Astrocyte (in vitro differentiated cells and primary cell): Measurements from ENCODE around the gene RIMKLB. TPM values are rescaled to one million over a fixed set of nuclear protein-coding genes. Genes with fewer than 3 reads are reported as not detected.
"Not testable (repeated sequence)": the region's sequence is repeated elsewhere in the genome, so short reads cannot be mapped to it uniquely, and the experiment has no call there.

Experiments used
- DNase-seq: peaks from one replicate; pipeline ENCODE4 v3.0.0-alpha.2; 2010; ENCODE audit warnings: low read depth
- FAIRE-seq: peaks from 2 replicates; lab custom pipeline; 2011; peaks lifted over from hg19 to GRCh38; lab: Jason Lieb, UNC
- H2AFZ ChIP-seq: 2 replicates; pipeline ENCODE4 v1.6.0; 2012; ENCODE audit warnings: low read depth, low read length, inconsistent platforms
- H3K27ac ChIP-seq: 2 replicates; pipeline ENCODE4 v1.5.1; 2011; ENCODE audit warnings: low read depth, low read length, inconsistent platforms
- H3K27me3 ChIP-seq: 2 replicates; pipeline ENCODE4 v1.6.0; 2011; ENCODE audit warnings: low read length, inconsistent platforms; ENCODE audit not compliant: insufficient read depth
- H3K36me3 ChIP-seq: 2 replicates; pipeline ENCODE4 v1.5.1; 2011; ENCODE audit warnings: low read length, inconsistent platforms; ENCODE audit not compliant: insufficient read depth
- H3K4me1 ChIP-seq: 2 replicates; pipeline ENCODE4 v1.5.1; 2011; ENCODE audit warnings: low read length, inconsistent platforms; ENCODE audit not compliant: insufficient read depth
- H3K4me2 ChIP-seq: 2 replicates; pipeline ENCODE4 v1.6.0; 2012; ENCODE audit warnings: low read length, inconsistent platforms
- H3K4me3 ChIP-seq: 2 replicates; pipeline ENCODE4 v1.5.1; 2011; ENCODE audit warnings: low read depth, mild to moderate bottlenecking, low read length, inconsistent platforms; ENCODE audit not compliant: insufficient read depth
- H3K79me2 ChIP-seq: 2 replicates; pipeline ENCODE4 v1.6.0; 2012; ENCODE audit warnings: mild to moderate bottlenecking, low read length, inconsistent platforms; ENCODE audit not compliant: insufficient read depth
- H3K9ac ChIP-seq: 2 replicates; pipeline ENCODE4 v1.6.0; 2012; ENCODE audit warnings: mild to moderate bottlenecking, low read length, inconsistent platforms
- H3K9me3 ChIP-seq: 2 replicates; pipeline ENCODE4 v1.5.1; 2012; ENCODE audit warnings: low read depth, mild to moderate bottlenecking, low read length, inconsistent platforms; ENCODE audit not compliant: insufficient read depth
- H4K20me1 ChIP-seq: 2 replicates; pipeline ENCODE4 v1.6.0; 2012; ENCODE audit warnings: low read length, inconsistent platforms; ENCODE audit not compliant: insufficient read depth
- H3K27ac Mint-ChIP-seq: one replicate; pipeline ENCODE4 v1.8.0; 2021; ENCODE audit warnings: mild to moderate bottlenecking, mixed read lengths; ENCODE audit not compliant: unreplicated experiment
- H3K27me3 Mint-ChIP-seq: one replicate; pipeline ENCODE4 v1.8.0; 2021; ENCODE audit warnings: low read depth, mixed read lengths; ENCODE audit not compliant: unreplicated experiment
- H3K36me3 Mint-ChIP-seq: one replicate; pipeline ENCODE4 v1.8.0; 2021; ENCODE audit warnings: low read depth, mixed read lengths; ENCODE audit not compliant: unreplicated experiment
- H3K4me1 Mint-ChIP-seq: one replicate; pipeline ENCODE4 v1.8.0; 2021; ENCODE audit warnings: low read depth, mixed read lengths; ENCODE audit not compliant: unreplicated experiment
- H3K4me3 Mint-ChIP-seq: one replicate; pipeline ENCODE4 v1.8.0; 2021; ENCODE audit warnings: mild to moderate bottlenecking, moderate library complexity, mixed read lengths; ENCODE audit not compliant: unreplicated experiment
- H3K9me3 Mint-ChIP-seq: one replicate; pipeline ENCODE4 v1.8.0; 2021; ENCODE audit warnings: mild to moderate bottlenecking, mixed read lengths; ENCODE audit not compliant: unreplicated experiment
- EZH2 ChIP-seq: IDR thresholded peaks from 2 replicates; pipeline ENCODE4 v1.6.1; 2012; ENCODE audit warnings: mild to moderate bottlenecking, low read length, inconsistent platforms; ENCODE audit not compliant: insufficient read depth
- total RNA-seq: library from RNA; stranded (reverse); gene quantifications from 2 replicates; pipeline ENCODE4 v1.2.1, GENCODE V29; 2021
- TF ChIP-seq, protein P1 (sequence below): IDR thresholded peaks from 2 replicates; pipeline ENCODE4 v1.5.1; 2011; ENCODE audit warnings: low read depth, mild to moderate bottlenecking, inconsistent platforms, low read length, moderate library complexity; ENCODE audit not compliant: insufficient read depth

Gene RIMKLB
- total RNA-seq, 1 donor from 2014 or later: 36.6 TPM

DNA sequence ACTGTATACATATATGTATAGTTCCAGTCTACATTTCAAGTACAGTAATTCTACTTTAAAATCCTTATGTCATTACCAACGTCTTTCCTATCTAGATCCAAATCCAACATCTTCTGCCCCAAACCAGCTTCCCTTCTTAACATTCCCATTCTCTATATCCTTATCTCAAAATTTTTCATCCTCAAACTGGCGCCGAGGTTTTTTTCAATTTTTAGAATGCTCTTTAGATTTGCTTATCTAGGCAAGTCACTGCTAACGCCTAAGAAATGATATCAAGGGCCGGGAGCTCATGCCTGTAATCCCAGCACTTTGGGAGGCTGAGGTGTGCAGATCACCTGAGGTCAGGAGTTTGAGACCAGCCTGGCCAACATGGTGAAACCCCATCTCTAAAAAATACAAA, 48.3 kb downstream of the RIMKLB start:
- H3K9me3 ChIP-seq: no peaks in the 10 kb centered on the region
- no peak for FAIRE-seq
- H4K20me1 ChIP-seq: peaks cover 16% of the 10 kb centered on the region
- peaks cover 6% of the 10 kb centered on the region for H3K79me2 ChIP-seq
- H3K36me3 ChIP-seq: no peaks in the 10 kb centered on the region
- H3K4me3 Mint-ChIP-seq: no peak overlapping the region
- H3K4me1 ChIP-seq: peaks cover 8% of the 10 kb centered on the region
- H3K27ac ChIP-seq: no peak overlapping the region
- H3K9me3 Mint-ChIP-seq: no peaks in the 10 kb centered on the region
- H3K27me3 Mint-ChIP-seq: no peaks in the 10 kb centered on the region
- no peak for DNase-seq
- peaks cover 7% of the 10 kb centered on the region for H3K4me1 Mint-ChIP-seq
- no peak overlapping the region for H3K27ac Mint-ChIP-seq
- H3K36me3 Mint-ChIP-seq: peaks cover 2% of the 10 kb centered on the region
- H3K27me3 ChIP-seq: no peaks in the 10 kb centered on the region
- no peak overlapping the region for H3K4me2 ChIP-seq
- H3K9ac ChIP-seq: no peak overlapping the region
- no peak overlapping the region for H2AFZ ChIP-seq
- no peak for TF ChIP-seq EZH2
- TF ChIP-seq, protein P1, sequence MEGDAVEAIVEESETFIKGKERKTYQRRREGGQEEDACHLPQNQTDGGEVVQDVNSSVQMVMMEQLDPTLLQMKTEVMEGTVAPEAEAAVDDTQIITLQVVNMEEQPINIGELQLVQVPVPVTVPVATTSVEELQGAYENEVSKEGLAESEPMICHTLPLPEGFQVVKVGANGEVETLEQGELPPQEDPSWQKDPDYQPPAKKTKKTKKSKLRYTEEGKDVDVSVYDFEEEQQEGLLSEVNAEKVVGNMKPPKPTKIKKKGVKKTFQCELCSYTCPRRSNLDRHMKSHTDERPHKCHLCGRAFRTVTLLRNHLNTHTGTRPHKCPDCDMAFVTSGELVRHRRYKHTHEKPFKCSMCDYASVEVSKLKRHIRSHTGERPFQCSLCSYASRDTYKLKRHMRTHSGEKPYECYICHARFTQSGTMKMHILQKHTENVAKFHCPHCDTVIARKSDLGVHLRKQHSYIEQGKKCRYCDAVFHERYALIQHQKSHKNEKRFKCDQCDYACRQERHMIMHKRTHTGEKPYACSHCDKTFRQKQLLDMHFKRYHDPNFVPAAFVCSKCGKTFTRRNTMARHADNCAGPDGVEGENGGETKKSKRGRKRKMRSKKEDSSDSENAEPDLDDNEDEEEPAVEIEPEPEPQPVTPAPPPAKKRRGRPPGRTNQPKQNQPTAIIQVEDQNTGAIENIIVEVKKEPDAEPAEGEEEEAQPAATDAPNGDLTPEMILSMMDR: no peak
- no peak overlapping the region for H3K4me3 ChIP-seq

DNA sequence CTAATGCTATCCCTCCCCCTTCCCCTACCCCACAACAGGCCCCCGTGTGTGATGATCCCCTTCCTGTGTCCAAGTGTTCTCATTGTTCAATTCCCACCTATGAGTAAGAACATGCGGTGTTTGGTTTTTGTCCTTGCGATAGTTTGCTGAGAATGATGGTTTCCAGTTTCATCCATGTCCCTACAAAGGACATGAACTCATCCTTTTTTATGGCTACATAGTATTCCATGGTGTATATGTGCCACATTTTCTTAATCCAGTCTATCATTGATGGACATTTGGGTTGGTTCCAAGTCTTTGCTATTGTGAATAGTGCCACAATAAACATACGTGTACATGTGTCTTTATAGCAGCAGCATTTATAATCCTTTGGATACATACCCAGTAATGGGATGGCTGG, 62.3 kb downstream of the RIMKLB start:
- H3K9me3 Mint-ChIP-seq, H3K4me1 Mint-ChIP-seq, H3K4me3 Mint-ChIP-seq, H3K4me1 ChIP-seq, H4K20me1 ChIP-seq, FAIRE-seq, H3K4me3 ChIP-seq, H3K27me3 Mint-ChIP-seq, H3K9ac ChIP-seq, H3K27ac ChIP-seq, H3K27ac Mint-ChIP-seq, H3K27me3 ChIP-seq, H3K36me3 Mint-ChIP-seq, H3K79me2 ChIP-seq, H3K9me3 ChIP-seq, H3K4me2 ChIP-seq, DNase-seq, H3K36me3 ChIP-seq, H2AFZ ChIP-seq: not testable (repeated sequence)

DNA sequence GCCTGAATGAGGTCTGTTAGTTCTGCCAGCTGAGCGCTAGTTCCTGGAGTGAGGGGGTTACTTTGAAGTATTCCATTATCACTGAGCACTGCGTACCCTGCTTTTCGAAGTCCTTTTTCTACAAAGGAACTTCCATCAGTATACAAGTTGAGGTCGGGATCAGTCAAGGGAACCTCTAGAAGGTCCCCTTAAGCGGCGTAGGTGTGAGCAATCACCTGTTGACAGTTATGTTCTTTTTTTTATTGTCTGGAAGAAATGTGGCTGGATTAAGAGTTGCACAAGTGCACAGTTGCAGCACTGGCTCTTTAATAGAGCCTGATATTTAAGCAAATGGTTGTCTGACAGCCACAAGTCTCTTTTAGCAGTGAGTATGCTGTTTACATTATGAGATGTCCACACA, 64.9 kb downstream of the RIMKLB start:
- not testable (repeated sequence) for H3K36me3 ChIP-seq, H3K27ac ChIP-seq, H3K4me3 ChIP-seq, H3K27me3 Mint-ChIP-seq, H3K4me3 Mint-ChIP-seq, H2AFZ ChIP-seq, H3K9me3 Mint-ChIP-seq, DNase-seq, H3K4me1 ChIP-seq, H3K27ac Mint-ChIP-seq, H3K4me2 ChIP-seq, H3K79me2 ChIP-seq, H3K9me3 ChIP-seq, H3K4me1 Mint-ChIP-seq, H3K27me3 ChIP-seq, FAIRE-seq, H4K20me1 ChIP-seq, H3K9ac ChIP-seq
- H3K36me3 Mint-ChIP-seq: peaks cover 13% of the 10 kb centered on the region

- not testable (repeated sequence) for H3K9me3 Mint-ChIP-seq, H3K27ac ChIP-seq
Measured at GRCh38 chr12:8766121-8766520, 68.3 kb downstream of the RIMKLB start.

More at GRCh38 chr12:8766121-8766520, 68.3 kb downstream of the RIMKLB start:
- H3K4me2 ChIP-seq, DNase-seq, H3K27me3 ChIP-seq, H3K4me1 ChIP-seq, H3K27ac Mint-ChIP-seq, FAIRE-seq, H3K4me1 Mint-ChIP-seq, H4K20me1 ChIP-seq, H3K27me3 Mint-ChIP-seq, H3K36me3 ChIP-seq, H3K9me3 ChIP-seq, H3K9ac ChIP-seq, H2AFZ ChIP-seq, H3K4me3 Mint-ChIP-seq, H3K4me3 ChIP-seq, H3K79me2 ChIP-seq: not testable (repeated sequence)
- peaks cover 12% of the 10 kb centered on the region for H3K36me3 Mint-ChIP-seq
